Stimulated activated CD4-positive, alpha-beta T cell treated with anti-CD3 and anti-CD28 coated beads, Interleukin-2, amount 100 ng/mL, for 24 hours (primary cell): ENCODE measurements around the gene PHF12.
"Not testable (repeated sequence)": the region's sequence is repeated elsewhere in the genome, so short reads cannot be mapped to it uniquely, and the experiment has no call there.

Source experiments
- DNase-seq, 2 donors: peaks; one replicate each; pipeline ENCODE4 v3.0.0-alpha.2; 2020

The PHF12 gene

GRCh38 chr17:28879886-28880571, 71.3 kb downstream of the PHF12 start:
- DNase-seq: no peak

DNA sequence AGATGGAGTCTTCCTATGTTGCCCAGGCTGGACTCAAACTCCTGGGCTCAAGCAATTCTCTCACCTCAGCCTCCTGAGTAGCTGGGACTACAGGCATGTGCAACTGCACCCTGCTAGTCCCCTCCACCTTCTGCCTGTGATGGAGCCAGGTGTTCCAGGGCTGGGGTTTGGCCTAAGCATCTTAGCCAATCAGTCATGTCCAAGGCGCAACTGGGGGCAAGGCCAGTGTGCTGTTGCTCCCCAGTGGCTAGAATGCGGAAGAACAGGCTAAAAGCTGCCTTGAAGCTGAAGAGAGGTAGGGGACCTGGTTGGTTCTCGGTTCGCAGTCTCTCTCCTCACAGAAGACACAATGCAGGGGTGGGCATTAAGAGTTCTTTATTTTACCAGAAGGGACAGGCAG, 72.3 kb downstream of the PHF12 start:
- DNase-seq: no peak

GRCh38 chr17:28878158-28878910, 73.0 kb downstream of the PHF12 start:
- DNase-seq: no peak

DNA sequence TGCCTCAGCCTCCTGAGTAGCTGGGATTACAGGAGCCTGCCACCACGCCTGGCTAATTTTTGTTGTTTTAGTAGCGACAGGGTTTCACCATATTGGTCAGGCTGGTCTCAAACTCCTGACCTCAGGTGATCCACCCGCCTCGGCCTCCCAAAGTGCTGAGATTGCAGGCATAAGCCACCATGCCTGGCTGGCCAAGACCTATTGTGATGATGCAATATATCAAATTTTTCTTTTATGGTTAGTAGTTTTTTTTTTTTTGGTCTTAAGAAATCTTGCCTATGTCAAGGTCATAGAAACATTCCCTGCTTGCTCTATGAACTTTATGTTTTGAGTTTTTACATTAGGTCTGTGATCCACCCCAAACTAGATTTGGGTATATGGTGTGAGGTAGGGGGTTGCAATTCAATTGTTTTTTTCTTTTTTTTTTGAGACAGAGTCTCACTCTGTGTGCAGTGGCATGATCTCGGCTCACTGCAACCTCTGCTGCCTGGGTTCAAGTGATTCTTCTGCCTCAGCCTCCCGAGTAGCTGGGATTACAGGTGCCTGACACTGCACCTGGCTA, 74.1 kb downstream of the PHF12 start:
- not testable (repeated sequence) for DNase-seq

- DNase-seq: no peak
Measured at GRCh38 chr17:28875848-28876550, 75.3 kb downstream of the PHF12 start.

- DNase-seq: no peak
Measured at GRCh38 chr17:28874750-28875149, 76.6 kb downstream of the PHF12 start.

DNA sequence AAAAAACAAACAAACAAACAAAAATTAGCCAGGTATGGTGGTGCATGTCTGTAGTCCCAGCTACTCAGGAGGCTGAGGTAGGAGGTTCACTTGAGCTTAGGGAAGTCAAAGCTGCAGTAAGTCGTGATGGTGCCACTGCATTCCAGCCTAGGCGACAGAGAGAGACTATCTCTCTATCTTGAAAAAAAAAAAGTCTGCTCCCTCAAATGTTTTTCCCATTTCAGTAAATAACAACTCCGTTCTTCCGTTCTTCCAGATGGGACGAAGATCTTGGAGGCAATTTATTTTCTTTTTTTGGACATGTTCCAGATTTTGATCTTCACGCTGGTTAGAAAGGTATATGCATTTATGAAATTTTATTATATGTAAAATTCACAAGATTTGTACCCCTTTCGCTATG, 77.5 kb downstream of the PHF12 start:
- no peak for DNase-seq

DNA sequence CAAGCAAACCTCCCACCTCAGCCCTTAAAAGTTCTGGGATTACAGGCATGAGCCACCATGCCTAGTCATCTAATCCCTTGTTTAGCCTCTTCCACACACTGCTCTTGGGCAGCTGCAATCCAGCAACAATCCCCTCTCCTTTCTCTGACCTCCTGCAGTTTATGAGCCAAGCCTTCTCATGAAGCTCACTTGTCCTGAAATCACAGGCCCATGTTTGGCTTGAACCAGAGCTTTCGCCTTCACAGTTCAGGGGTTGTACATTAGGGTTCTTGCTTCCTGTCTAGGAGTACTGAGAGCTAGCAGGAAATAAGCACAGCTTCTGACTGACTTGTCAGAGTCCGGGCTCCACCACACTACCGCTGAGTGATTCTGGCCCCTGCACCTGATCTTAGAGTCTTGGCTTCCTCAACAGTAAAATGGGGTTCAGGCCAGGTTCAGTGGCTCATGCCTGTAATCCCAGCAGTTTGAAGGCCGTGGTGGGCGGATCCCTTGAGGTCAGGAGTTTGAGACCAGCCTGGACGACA, 80.2 kb downstream of the PHF12 start:
- DNase-seq: peak in 1 of 2 donors; percentile 38

DNA sequence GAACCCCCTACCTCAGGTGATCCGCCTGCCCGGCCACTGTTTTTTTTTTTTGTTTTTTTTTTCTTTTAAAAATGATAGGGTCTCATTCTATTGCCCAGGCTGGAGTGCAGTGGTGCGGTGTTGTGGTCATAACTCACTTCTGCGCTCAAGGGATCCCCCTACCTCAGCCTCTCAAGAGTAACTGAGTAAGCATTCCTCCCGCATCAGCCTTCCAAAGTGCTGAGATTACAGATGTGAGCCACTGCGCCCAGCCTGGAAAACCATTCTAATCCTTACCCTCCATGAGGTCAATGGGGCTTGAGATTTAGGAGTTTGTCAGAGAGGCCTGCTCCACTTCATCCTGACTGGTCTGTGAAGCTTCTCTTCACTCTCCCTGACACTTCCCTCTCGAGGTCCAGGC, 84.0 kb downstream of the PHF12 start:
- DNase-seq: no peak

GRCh38 chr17:28865946-28866752, 85.2 kb downstream of the PHF12 start:
- no peak for DNase-seq

GRCh38 chr17:28864991-28865849, 86.1 kb downstream of the PHF12 start:
- no peak for DNase-seq

- no peak for DNase-seq
Measured at GRCh38 chr17:28863953-28864352, 87.4 kb downstream of the PHF12 start.

DNA sequence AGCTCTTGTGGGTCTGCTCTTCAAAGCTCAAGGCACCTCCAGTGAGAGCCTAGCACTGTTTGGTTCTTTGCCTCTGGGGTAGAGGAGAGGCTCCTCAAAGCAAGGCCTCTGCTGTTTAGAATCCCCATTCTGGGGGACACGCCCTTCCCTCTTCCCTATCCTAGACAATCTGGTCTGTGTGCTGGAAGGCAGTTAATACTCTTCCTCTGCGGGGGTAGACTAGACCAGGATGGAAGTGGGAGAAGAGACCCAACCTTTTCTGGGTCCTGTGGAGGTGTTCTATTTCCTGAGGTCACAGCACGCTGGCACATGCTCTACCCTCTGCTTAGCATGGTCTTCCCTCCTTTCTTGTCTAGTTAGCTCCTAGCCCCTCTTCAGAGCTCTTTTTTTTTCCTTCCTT, 88.8 kb downstream of the PHF12 start:
- no peak for DNase-seq

DNA sequence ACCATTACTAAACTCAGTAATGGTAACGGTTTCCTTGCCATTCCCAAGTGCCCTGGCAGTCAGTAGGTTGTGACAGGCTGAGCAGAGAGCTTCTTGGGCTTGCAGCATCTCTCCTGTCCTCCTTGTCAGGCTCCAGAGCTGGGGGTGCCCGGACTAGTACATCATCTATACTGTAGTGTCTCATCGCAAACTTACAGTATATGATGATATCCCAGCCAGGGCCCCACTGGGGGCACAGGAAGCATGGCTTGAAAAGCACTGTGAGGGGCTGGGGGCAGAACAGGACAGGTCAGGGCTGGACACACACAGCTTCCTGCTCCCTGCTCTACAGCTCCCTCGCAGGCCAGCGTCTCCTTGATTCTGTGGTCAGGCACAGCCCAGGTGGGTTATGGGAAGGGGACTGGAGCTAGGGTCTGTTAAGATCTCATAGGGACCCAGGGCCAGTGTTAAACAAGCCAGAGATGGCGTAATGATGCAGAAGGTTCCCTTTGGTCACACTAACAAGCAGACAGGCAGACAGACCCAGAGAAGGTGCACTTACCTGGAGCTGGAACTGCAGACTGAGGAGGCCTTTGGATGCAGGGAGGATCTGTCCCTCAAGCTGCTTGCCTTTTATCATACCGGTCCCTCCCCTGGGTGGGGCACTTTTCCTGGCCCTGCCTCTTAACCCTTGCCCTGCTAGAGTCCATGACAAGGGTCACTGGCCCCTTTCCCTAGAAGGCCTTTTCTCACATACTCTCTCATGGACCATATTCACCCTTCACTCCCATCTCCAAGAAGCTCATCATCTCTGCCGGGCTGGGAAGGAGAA, 89.7 kb downstream of the PHF12 start:
- DNase-seq: no peak

DNA sequence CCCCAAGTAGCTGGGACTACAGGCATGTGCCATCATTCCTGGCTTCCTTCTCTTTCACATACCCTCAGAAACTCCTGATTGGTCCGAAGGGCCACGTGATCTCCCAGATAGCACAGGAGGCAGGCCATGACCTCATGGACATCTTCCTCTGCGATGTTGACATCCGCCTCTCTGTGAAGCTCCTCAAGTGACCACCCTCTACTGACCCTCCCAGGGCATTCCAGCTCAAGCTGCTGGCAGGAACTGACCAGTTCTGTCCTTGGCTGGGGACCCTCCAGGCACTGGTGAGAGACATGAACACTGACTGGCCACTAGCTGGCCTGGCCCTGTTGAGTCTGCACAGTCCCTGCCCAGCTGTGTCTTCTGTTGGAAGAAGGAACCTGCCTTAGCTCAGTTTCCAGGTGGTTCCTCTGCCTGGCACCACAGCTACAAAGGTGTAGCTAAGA, 90.9 kb downstream of the PHF12 start:
- no peak for DNase-seq

GRCh38 chr17:28858801-28859355, 92.4 kb downstream of the PHF12 start:
- no peak for DNase-seq

- no peak for DNase-seq
Measured at GRCh38 chr17:28857905-28858800, 93.2 kb downstream of the PHF12 start.

- DNase-seq: no peak
Measured at GRCh38 chr17:28856028-28856574, 95.2 kb downstream of the PHF12 start.

DNA sequence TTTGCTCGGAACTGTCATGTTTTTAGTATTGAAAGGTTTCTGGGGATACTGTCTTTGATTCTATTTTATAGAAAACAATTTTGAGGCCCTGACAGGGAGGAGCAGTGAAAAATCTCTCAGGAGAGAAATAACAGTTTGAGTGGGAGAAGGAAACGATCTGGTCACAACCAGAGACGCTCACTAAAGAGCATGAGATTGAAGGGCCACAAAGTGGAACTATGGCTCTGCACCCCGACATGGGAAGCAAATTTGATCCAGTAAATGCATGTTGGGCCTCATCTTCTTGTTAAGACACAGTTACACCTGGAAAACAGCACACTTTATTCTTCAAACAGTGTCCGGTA, 96.0 kb downstream of the PHF12 start:
- no peak for DNase-seq
